HG02938 (cell line): ENCODE results near the gene TCP1.
A peak's percentile ranks its signal among the peaks of the same experiment; 100 is the strongest.
"Not testable (repeated sequence)": the region's sequence is repeated elsewhere in the genome, so short reads cannot be mapped to it uniquely, and the experiment has no call there.

Source experiments
- ATAC-seq: cut with Tn5 transposase; IDR thresholded peaks from one replicate; pipeline ENCODE4 v1.9.1; 2021; ENCODE audit warnings: mild to moderate bottlenecking, moderate library complexity; ENCODE audit not compliant: unreplicated experiment

TCP1 gene

GRCh38 chr6:159817951-159818739, 28.7 kb upstream of the TCP1 start:
- no peak for ATAC-seq

- not testable (repeated sequence) for ATAC-seq
Observed at GRCh38 chr6:159816775-159817174, 27.4 kb upstream of the TCP1 start.

- ATAC-seq, result no peak
Observed at GRCh38 chr6:159815410-159815809, 26.0 kb upstream of the TCP1 start.

- ATAC-seq, result no peak
Observed at GRCh38 chr6:159813781-159814180, 24.4 kb upstream of the TCP1 start.

- no peak for ATAC-seq
Observed at GRCh38 chr6:159809149-159809548, 19.7 kb upstream of the TCP1 start.

- no peak for ATAC-seq
Observed at GRCh38 chr6:159808647-159809046, 19.2 kb upstream of the TCP1 start.

- ATAC-seq, result no peak
Observed at GRCh38 chr6:159807150-159807858, 17.9 kb upstream of the TCP1 start.

GRCh38 chr6:159806021-159806458, 16.6 kb upstream of the TCP1 start:
- ATAC-seq, result no peak

- ATAC-seq, result no peak
Observed at GRCh38 chr6:159805440-159806020, 16.1 kb upstream of the TCP1 start.

- no peak for ATAC-seq
Observed at GRCh38 chr6:159804504-159804903, 15.1 kb upstream of the TCP1 start.

- no peak for ATAC-seq
Observed at GRCh38 chr6:159801935-159802334, 12.5 kb upstream of the TCP1 start.

GRCh38 chr6:159800141-159800865, 10.9 kb upstream of the TCP1 start, which contains the start of gene PNLDC1:
Gene PNLDC1 (plus strand): TSS chr6:159800276. CDS start chr6:159800308, 32 bp downstream.
- ATAC-seq, result no peak

- ATAC-seq, result no peak
Observed at GRCh38 chr6:159797554-159797953, 8.2 kb upstream of the TCP1 start.

GRCh38 chr6:159794976-159795375, 5.6 kb upstream of the TCP1 start:
- not testable (repeated sequence) for ATAC-seq

GRCh38 chr6:159790956-159791598, 1.7 kb upstream of the TCP1 start:
- ATAC-seq, result no peak

GRCh38 chr6:159790149-159790955, 950 bp upstream of the TCP1 start, which contains the start of gene MRPL18:
Gene MRPL18 (plus strand): TSS chr6:159790467. CDS start chr6:159790588, 121 bp downstream.
- peak; percentile 86 for ATAC-seq

- no peak for ATAC-seq
Observed at GRCh38 chr6:159788753-159789376, 537 bp downstream of the TCP1 start.

GRCh38 chr6:159788276-159788675, 1.1 kb downstream of the TCP1 start:
- no peak for ATAC-seq

- no peak for ATAC-seq
Observed at GRCh38 chr6:159778542-159779103, 10.8 kb downstream of the TCP1 start.
